ENCODE measurements around the gene TMEM271. TPM values are rescaled to one million over a fixed set of nuclear protein-coding genes. Genes with fewer than 3 reads are reported as not detected.

TMEM271 gene
- total and polyA plus RNA-seq, 2 experiments from 2014 or later = not detected

- H3K9me2 ChIP-seq (replicated peaks; ENCODE audit: insufficient read depth) = no peaks in the 10 kb centered on the region
- H2AFZ ChIP-seq = no peak overlapping the region
- H3K36me3 ChIP-seq (replicated peaks; ENCODE audit: insufficient read depth, low read depth) = no peaks in the 10 kb centered on the region
- 78% methylated on average over 24 of the region's 29 CpGs for WGBS (ENCODE audit: low lambda C conversion rate, missing lambda C conversion rate)
- no peaks in the 10 kb centered on the region for H3K9me3 ChIP-seq (ENCODE audit: low read depth)
- H3K27ac ChIP-seq = no peak overlapping the region
- H3K79me2 ChIP-seq = no peaks in the 10 kb centered on the region
- no peak overlapping the region for H3K4me3 ChIP-seq
- no peak overlapping the region for H3K4me2 ChIP-seq
- no peak for TF ChIP-seq CTCF (IDR thresholded peaks at IDR 0.05; ENCODE audit: poor library complexity)
- TF ChIP-seq EZH2phosphoT487 (IDR thresholded peaks at IDR 0.05; ENCODE audit: low read depth, severe bottlenecking, unreplicated experiment) = no peak
- no peak for TF ChIP-seq EZH2 (IDR thresholded peaks at IDR 0.05; ENCODE audit: borderline replicate concordance)
- no peaks in the 10 kb centered on the region for H4K20me1 ChIP-seq (ENCODE audit: insufficient read depth, poor library complexity, severe bottlenecking)
- no peaks in the 10 kb centered on the region for H3K4me1 ChIP-seq (ENCODE audit: insufficient read depth)
- H3K27me3 ChIP-seq = no peaks in the 10 kb centered on the region
- no peak for DNase-seq (ENCODE audit: low spot score)
These were observed 47.9 kb upstream of the TMEM271 start for GRCh38 chr4:623914-624566.

DNA sequence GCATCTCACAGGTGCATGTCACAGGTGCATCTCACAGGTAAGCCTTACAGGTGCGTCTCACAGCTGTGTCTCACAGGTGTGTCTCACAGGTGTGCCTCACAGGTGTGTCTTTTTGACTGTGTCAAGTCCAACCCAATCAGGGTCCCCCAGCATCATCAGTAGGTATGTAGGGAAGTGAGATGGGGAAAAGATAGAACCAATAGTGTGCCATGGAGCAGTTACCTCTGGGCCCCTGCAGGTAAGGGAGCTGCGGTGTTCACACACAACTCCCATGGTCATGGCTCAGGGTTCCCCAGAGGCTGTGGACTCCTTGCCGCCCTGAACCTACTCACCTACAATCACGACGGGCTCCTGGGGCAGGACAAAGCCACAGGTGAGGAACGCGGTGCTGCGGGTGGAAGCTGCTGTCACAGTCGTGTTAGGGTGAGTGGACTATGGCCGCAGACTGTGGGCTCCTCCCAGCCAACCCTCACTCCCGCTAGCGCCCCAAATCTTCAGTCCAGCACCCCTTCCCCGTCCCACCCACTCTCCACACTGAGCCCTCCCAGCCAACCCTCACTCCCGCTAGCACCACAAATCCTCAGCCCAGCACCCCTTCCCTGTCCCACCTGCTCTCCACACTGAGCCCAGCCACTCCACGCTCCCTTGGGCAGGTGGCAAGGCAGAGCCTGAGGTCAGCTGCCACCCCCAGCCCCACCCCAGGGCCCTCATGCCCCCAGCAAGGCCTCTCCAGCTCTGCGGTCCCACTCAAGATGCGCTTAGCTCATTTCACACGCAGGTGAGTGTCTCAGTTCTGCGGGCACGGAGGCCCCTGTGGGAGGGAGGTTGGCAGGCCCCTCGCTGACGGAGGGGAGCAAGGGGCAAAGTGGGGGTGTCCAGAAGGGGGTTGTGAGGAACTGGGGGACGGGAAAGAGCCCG is 47.2 kb upstream of the TMEM271 start:
- H3K4me2 ChIP-seq = no peak overlapping the region
- 89% methylated on average over 20 of the region's 24 CpGs for WGBS (ENCODE audit: low lambda C conversion rate, missing lambda C conversion rate)
- no peaks in the 10 kb centered on the region for H3K27me3 ChIP-seq
- DNase-seq (ENCODE audit: low spot score) = no peak
- H3K9me3 ChIP-seq (ENCODE audit: low read depth) = no peaks in the 10 kb centered on the region
- H3K4me3 ChIP-seq = no peak overlapping the region
- H3K27ac ChIP-seq = no peak overlapping the region
- no peaks in the 10 kb centered on the region for H4K20me1 ChIP-seq (ENCODE audit: insufficient read depth, poor library complexity, severe bottlenecking)
- no peaks in the 10 kb centered on the region for H3K36me3 ChIP-seq (replicated peaks; ENCODE audit: insufficient read depth, low read depth)
- H3K79me2 ChIP-seq = no peaks in the 10 kb centered on the region
- TF ChIP-seq CTCF (IDR thresholded peaks at IDR 0.05; ENCODE audit: poor library complexity) = no peak
- no peak for TF ChIP-seq EZH2 (IDR thresholded peaks at IDR 0.05; ENCODE audit: borderline replicate concordance)
- TF ChIP-seq EZH2phosphoT487 (IDR thresholded peaks at IDR 0.05; ENCODE audit: low read depth, severe bottlenecking, unreplicated experiment) = no peak
- no peak overlapping the region for H2AFZ ChIP-seq
- no peaks in the 10 kb centered on the region for H3K4me1 ChIP-seq (ENCODE audit: insufficient read depth)
- no peaks in the 10 kb centered on the region for H3K9me2 ChIP-seq (replicated peaks; ENCODE audit: insufficient read depth)

- Histone ChIP-seq H3K4me1 (ENCODE audit: insufficient read depth) (no peaks in the 10 kb centered on the region), H3K27me3 (no peaks in the 10 kb centered on the region), H3K9me2 (replicated peaks; ENCODE audit: insufficient read depth) (no peaks in the 10 kb centered on the region), H4K20me1 (ENCODE audit: insufficient read depth, poor library complexity, severe bottlenecking) (no peaks in the 10 kb centered on the region), H2AFZ (no peak overlapping the region), H3K36me3 (replicated peaks; ENCODE audit: insufficient read depth, low read depth) (no peaks in the 10 kb centered on the region), H3K79me2 (no peaks in the 10 kb centered on the region), H3K4me2 (no peak overlapping the region), H3K9me3 (ENCODE audit: low read depth) (no peaks in the 10 kb centered on the region), H3K27ac (no peak overlapping the region), H3K4me3 (no peak overlapping the region)
- no peak for DNase-seq (ENCODE audit: low spot score)
- WGBS (ENCODE audit: low lambda C conversion rate, missing lambda C conversion rate) = 93% methylated on average over 22 of the region's 22 CpGs
- TF ChIP-seq EZH2 (IDR thresholded peaks at IDR 0.05; ENCODE audit: borderline replicate concordance) = no peak
- TF ChIP-seq EZH2phosphoT487 (IDR thresholded peaks at IDR 0.05; ENCODE audit: low read depth, severe bottlenecking, unreplicated experiment) = no peak
- TF ChIP-seq CTCF (IDR thresholded peaks at IDR 0.05; ENCODE audit: poor library complexity) = no peak
These were observed 46.2 kb upstream of the TMEM271 start for GRCh38 chr4:622071-622995.
